ENCODE measurements around the gene MYO9B. TPM values are rescaled to one million over a fixed set of nuclear protein-coding genes. Genes with fewer than 3 reads are reported as not detected.

The MYO9B gene
- total RNA-seq, 1 experiment from 2014 or later = 94.3 TPM

GRCh38 chr19:17196610-17197009 is 121.0 kb downstream of the MYO9B start:
- Mint-ChIP-seq H3K4me1 (no peaks in the 10 kb centered on the region), H3K36me3 (peaks cover 42% of the 10 kb centered on the region), H3K27me3 (ENCODE audit: low read depth) (no peaks in the 10 kb centered on the region), H3K4me3 (no peak overlapping the region), H3K9me3 (no peaks in the 10 kb centered on the region), H3K27ac (no peak overlapping the region; the same call in 1 of the 2 replicates)
- ChIA-PET POLR2A (no interaction called here), CTCF (interaction anchor here (1.0 kb wide), 1 partner anchor 84 kb away, joined by 5 read pairs; no protein-coding TSS in a partner anchor)
- ATAC-seq = no peak
- TF ChIP-seq CTCF (IDR thresholded peaks at IDR 0.05) (no peak), FOXK1 (CRISPR knock-in tag; IDR thresholded peaks at IDR 0.05) (no peak), SMAD3 (CRISPR knock-in tag; IDR thresholded peaks at IDR 0.05; ENCODE audit: borderline replicate concordance) (no peak), ZNF263 (CRISPR knock-in tag; IDR thresholded peaks at IDR 0.05; ENCODE audit: low read depth) (no peak), GABPB1 (CRISPR knock-in tag; IDR thresholded peaks at IDR 0.05) (no peak), E2F5 (CRISPR knock-in tag; IDR thresholded peaks at IDR 0.05) (no peak), JAZF1 (CRISPR knock-in tag; IDR thresholded peaks at IDR 0.05) (no peak), ATF2 (CRISPR knock-in tag; IDR thresholded peaks at IDR 0.05; ENCODE audit: borderline replicate concordance, low read depth) (no peak), TEAD1 (CRISPR knock-in tag; IDR thresholded peaks at IDR 0.05) (no peak), KAT7 (CRISPR knock-in tag; IDR thresholded peaks at IDR 0.05; ENCODE audit: borderline replicate concordance) (no peak), E2F4 (CRISPR knock-in tag; IDR thresholded peaks at IDR 0.05; ENCODE audit: borderline replicate concordance, low read depth) (no peak), ELF4 (CRISPR knock-in tag; IDR thresholded peaks at IDR 0.05; ENCODE audit: low read depth) (no peak), E2F1 (CRISPR knock-in tag; IDR thresholded peaks at IDR 0.05) (no peak), ZBTB43 (CRISPR knock-in tag; IDR thresholded peaks at IDR 0.05) (no peak)
- no peak for DNase-seq (ENCODE audit: low spot score)

GRCh38 chr19:17197666-17198065 is 122.1 kb downstream of the MYO9B start:
- ChIA-PET CTCF (no interaction called here), POLR2A (no interaction called here)
- Mint-ChIP-seq H3K4me1 (no peaks in the 10 kb centered on the region), H3K4me3 (no peak overlapping the region), H3K36me3 (peaks cover 51% of the 10 kb centered on the region), H3K9me3 (no peaks in the 10 kb centered on the region), H3K27me3 (ENCODE audit: low read depth) (no peaks in the 10 kb centered on the region), H3K27ac (peak overlapping the region; percentile 45; the same call in 1 of the 2 replicates)
- ATAC-seq = no peak
- no peak for TF ChIP-seq SMAD3 (CRISPR knock-in tag; IDR thresholded peaks at IDR 0.05; ENCODE audit: borderline replicate concordance)
- no peak for TF ChIP-seq TP53 (CRISPR knock-in tag; IDR thresholded peaks at IDR 0.05)
- no peak for TF ChIP-seq ARID4B (CRISPR knock-in tag; IDR thresholded peaks at IDR 0.05; ENCODE audit: borderline replicate concordance)
- TF ChIP-seq ZNF263 (CRISPR knock-in tag; IDR thresholded peaks at IDR 0.05; ENCODE audit: low read depth) = no peak
- no peak for TF ChIP-seq CREB1 (CRISPR knock-in tag; IDR thresholded peaks at IDR 0.05)
- TF ChIP-seq ZNF396 (CRISPR knock-in tag; IDR thresholded peaks at IDR 0.05; ENCODE audit: borderline replicate concordance) = no peak
- TF ChIP-seq KAT7 (CRISPR knock-in tag; IDR thresholded peaks at IDR 0.05; ENCODE audit: borderline replicate concordance) = no peak
- no peak for TF ChIP-seq ATF2 (CRISPR knock-in tag; IDR thresholded peaks at IDR 0.05; ENCODE audit: borderline replicate concordance, low read depth)
- DNase-seq (ENCODE audit: low spot score) = no peak
